Medulla oblongata (tissue), 1 donor: Measurements from ENCODE around the gene NXPH1.
"Not testable (repeated sequence)": the region's sequence is repeated elsewhere in the genome, so short reads cannot be mapped to it uniquely, and the experiment has no call there.

ENCODE experiments used
- DNase-seq: peaks from one replicate; pipeline ENCODE4 v3.0.0-alpha.2; 2015; ENCODE audit errors: extremely low spot score

The NXPH1 gene

DNA sequence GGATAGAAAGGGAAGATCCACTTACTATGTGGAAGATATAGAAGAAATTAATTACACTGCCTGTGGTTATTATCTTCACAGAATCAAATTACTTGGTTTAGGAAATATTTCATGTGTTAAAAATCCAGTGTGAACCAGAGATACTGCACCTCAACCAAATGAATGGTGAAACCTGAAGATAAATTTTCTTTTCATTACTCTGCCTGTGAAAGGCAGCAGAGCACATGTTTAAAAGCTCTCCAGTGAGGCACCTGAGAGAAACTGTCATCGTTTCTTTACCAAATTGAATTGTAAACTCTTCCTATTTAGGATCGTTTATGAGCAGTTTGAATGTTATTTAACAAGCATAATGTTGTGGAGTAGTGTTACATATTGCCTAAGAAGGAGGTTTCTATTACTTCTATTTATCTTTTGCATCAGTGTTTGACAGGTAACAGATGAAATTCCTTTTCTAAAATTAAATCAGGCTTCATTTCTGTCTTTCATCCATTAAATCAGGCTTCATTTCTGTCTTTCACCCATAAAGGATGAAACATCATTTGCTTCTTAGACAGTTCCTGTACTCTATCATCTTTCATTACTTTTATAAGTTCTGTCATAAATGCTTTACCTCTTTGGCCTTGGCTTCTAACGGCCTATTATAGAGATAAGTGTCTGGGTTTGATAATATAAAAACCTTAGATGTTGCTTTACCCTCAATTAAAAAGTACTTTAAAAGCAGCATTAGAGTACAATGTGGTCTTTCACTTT, 266.6 kb downstream of the NXPH1 start:
- no peak for DNase-seq

DNA sequence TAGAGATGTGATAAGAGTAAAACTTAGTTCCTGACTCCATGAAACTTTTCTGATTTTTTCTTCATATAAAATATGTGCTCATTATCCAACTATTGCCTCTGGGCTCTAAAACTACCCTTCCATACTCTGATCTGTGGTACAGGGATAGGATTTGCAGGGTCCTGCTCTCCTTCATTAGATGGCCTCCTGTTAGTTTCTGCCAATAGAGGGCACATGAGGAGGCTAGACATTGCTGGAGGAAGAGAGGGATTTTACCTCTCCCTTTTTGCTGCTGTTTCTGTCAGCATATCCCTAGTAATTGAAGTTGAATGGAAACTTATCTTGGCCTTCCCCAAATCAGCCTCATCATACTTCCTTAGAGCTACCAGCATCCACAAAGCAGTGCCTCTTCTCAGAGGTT, 269.4 kb downstream of the NXPH1 start:
- DNase-seq: no peak

DNA sequence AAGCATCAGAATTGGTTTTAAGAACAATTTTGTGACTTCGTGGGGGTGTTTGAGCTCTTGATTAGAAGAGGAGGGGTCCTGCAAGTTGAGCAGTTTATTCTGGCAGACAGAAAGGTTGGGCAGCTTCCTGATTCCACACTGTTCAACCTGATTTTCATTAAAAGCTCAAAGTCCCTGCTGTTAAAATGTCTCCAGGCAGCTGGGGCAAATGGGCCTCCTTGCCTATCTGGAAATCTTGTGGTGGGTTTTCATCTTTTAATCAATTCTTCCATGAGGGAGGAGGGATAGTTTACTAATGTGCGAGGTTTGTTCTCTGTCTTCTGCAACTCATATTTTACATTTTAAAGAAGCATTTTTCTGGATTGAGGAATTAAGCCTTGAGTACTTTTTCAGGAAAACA, 276.7 kb downstream of the NXPH1 start:
- DNase-seq: no peak

DNA sequence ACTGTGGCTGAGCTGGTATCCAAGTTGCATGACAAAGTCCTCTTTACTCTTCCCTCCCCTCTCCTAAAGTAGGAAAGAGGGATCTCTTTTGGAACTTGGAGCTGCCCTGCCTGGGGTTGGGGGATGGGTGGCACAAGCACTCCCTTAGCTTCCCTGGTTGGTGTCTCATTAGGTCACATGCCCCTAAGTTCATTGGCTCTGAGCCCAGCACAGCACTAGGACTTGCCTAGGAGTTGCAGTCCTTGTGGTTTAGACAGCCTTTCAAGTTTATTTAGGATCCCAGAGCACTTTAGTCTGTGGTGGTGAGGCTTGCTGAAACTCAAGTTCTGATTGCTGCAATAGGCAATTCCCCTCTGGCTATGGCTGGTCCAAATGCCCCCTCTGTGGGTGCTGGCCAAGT, 281.4 kb downstream of the NXPH1 start:
- DNase-seq: no peak

DNA sequence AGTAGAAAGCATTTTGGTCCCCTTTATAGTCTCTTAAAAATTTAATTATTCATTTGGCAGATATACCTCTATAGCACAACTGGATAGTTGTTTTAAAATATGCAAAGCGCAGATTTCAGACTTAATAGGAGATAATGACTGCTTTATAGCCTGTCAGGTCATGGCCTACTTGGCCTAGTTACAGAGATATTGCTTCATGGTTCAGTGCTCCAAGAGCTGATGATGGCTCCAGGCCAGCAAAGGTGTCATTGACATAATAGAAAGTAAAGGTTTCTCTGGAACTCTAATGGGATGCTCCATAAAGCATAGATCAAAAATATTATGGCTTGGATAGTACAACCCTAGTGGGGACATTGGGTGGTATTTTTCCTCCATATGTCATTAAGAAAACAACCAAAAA, 285.7 kb downstream of the NXPH1 start:
- DNase-seq: no peak

DNA sequence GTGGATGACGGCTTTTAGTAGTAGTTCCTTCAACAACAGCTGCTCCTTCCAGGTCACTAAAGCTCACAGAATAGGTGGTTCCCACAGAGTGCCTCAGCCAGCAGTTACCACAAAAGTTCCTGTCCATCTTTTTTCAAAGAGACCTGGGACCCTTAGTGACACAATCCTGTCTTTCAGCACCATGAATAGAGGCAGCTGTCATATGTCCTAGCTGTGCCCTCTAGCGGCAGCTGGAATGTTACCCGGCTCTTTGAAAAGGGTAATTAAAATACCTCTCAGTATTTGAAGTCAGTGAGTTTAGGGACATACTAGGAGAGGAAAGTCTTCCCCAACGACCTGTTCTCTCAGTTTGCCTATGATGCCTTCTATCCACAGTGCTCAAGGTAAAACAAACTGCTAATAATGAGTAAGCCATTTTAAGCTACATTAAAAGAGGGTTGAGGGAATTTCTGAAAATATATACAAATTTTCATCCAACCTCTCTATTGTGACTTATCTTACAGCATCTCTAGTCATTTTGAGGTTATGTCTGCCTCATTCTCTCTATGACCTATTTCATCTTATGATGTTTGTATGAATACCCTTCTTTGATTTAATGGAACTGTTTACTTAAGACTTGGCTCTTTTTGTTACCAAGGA, 290.8 kb downstream of the NXPH1 start:
- peak; percentile 73 for DNase-seq

DNA sequence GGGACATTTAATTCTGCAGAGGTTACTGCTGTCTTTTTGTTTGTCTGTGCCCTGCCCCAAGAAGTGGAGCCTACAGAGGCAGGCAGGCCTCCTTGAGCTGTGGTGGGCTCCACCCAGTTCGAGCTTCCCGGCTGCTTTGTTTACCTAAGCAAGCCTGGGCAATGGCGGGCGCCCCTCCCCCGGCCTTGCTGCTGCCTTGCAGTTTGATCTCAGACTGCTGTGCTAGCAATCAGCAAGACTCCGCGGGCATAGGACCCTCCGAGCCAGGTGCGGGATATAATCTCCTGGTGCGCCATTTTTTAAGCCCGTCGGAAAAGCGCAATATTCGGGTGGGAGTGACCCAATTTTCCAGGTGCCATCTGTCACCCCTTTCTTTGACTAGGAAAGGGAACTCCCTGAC, 298.3 kb downstream of the NXPH1 start:
- not testable (repeated sequence) for DNase-seq

DNA sequence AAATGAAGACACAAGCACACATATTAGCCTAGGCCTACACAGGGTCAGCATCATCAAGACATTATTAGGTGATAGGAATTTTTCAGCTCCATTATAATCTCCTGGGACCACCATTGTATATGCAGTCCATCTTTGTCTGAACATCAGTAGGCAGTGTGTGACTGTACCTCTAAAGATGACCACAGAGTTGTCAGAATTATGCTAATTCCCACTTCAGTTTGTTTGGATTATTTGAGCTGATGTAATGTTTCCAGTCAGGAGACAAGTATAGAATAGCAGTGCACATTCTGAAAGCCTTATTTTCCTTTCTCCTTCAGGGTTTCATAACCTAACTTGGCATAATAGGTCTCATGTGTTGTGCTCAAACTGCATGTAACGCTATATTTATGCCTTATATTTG, 306.4 kb downstream of the NXPH1 start:
- DNase-seq: no peak

DNA sequence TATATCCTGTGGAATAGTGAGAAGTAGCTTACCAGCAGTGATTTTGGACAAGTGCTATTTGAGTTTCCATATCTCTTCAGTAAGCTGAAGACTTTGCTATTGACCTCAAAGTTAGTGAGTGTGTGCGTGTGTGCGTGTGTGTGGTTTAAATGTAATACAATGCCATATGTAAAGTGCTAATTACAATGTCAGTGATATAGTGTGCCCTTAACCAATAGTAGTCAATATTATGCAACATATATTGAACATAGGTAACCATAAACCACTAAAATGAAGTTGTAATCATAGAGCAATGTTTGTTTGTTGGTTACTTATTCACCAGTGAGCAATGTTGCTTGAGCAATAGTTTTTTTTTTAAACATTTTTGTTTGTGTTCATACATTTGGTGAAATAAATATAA, 309.4 kb downstream of the NXPH1 start:
- no peak for DNase-seq

DNA sequence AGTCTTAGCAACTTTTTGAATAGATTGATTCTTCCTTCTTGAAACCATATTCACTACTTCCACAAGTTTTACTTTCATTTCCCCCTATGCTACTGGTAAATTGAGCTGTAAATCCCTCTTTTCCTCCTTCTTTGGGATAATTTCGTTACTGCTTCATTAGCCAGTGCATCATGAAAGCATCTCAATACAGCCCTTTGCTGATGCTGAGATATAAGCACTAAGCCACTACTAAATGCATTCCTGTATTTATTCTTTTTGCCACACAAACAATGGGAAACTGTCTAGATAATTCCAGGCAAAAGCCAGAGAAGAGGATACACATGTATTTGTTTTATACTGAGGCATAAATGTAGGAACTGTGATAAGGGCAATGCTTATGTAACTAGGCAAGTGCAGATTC, 313.9 kb downstream of the NXPH1 start:
- no peak for DNase-seq

DNA sequence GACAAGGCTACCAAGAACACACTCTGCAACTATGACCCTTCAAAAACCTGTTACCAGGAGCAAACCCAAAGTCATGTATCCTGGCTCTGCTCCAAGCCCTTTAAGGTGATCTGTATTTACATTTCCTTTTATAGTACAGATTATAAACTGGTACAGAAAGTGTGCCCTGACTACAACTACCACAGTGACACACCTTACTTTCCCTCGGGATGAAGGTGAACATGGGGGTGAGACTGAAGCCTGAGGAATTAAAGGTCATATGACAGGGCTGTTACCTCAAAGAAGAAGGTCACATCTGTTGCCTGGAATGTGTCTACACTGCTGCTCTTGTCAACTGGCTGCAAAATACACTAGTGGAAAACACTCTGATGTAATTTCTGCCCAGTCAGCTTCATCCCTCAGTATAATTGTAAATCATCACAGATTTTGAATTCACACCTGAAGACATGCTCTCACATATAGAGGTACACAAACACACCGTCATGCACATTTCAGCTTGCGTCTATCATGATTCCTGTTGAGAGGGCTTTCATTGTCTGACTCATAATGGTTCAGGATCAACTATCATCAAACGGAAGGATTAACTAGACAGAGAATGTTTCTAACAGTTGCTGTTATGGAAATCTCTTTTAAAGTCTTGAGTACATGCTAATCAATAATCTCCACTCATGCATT, 318.3 kb downstream of the NXPH1 start:
- no peak for DNase-seq

DNA sequence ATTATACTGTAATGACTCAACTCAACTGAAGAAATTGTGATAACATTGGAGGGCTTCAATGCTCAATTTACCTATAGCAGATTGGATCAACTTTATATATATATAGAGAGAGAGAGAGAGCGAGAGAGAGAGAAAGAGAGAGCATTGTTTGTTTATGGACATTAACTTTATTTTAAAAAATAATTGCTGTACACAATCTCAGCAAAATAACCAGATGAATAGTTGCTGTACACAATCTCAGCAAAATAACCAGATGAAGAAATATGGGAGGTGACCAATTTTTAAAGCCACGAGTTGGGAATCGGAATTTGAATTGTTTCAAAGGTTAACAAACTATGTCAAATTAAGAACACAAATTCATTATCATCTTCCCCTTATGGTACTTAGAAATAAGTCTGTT, 319.9 kb downstream of the NXPH1 start:
- no peak for DNase-seq

DNA sequence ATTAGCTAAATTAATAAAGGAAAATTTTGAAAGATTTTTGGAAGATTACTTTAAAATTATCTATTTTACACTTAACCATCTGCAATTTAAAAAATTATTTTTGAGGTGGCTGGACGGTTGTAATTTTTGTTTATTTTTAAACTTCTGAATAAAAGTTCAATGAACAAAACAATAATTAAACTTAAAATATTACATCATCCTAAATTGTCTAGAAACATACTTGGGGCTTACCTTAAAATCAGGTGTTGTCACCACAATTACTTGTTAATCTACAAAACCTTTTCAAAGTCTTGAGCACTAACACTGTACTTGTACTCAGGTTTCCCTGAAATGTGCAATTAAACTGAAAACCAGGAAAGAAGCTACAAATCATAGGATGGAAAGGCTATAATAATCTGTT, 328.3 kb downstream of the NXPH1 start:
- DNase-seq: no peak

DNA sequence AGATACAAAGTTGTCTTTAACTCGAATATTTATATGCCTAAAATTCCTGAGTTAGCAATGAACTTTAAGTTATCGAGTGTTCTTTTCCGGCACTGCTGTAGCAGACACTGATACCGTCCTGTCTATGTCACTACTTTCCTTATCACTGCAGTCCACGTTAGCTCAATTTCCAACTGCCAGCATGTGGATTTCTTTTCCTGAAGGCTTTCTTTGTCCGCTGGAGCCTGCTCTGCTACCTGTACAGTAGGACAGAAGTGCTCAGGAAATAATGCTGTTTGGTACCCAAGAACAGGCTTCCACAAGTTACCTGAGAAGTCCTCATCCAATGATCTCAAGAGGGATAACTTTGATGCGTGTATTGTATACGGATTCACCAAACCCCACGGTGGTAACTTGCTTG, 329.4 kb downstream of the NXPH1 start:
- no peak for DNase-seq

DNA sequence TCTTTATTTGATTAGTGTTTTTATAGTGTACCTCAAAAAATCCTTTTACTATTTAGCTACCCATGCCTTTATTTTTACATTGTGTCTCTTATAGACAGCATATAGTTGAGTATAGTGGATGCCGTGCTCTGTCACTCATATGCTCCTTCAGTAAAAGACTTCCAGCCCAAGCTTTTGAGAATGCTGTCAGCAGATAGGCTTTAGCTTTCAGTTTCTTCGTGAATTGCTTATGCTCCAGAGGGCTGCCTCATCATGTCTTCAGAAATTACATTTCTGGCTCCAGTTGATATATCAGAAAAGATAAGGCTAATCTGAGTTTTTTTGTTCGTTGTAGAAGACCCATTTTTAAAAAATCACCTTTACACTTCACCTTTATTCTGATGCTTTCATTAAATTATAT, 332.0 kb downstream of the NXPH1 start:
- no peak for DNase-seq

DNA sequence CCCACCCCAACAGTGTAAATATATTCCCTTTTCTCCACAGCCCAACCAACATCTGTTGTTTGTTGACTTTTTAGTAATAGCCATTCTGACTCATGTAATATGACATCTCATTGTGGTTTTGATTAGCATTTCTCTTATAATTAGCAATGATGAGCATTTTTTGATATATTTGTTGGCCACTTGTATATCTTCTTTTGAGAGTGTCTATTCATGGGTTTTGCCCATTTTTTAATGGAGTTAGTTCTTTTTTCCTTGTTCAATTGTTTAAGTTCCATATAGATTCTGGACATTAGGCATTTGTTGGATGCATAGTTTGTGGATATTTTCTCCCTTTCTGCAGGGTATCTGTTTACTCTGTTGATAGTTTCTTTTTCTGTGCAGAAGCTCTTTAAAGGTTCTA, 340.1 kb downstream of the NXPH1 start:
- no peak for DNase-seq

DNA sequence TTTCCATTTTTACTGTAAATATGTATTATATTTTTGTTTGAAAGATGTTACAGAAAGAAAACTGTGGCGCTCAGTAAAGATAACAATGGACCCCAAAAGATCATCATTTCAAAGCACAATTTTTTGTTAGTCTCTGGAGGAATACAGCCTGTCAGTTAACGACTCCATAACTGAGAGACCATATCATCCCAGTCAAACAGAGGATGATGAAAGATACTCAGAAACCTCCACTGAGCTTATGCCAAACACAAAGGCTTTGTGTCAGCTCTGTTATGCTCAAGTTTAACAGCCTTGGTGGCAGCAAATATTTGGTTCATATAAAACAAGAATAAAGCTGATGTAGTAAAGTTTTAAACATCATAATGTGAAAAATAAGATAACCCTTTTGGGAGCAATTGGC, 345.1 kb downstream of the NXPH1 start:
- DNase-seq: no peak

DNA sequence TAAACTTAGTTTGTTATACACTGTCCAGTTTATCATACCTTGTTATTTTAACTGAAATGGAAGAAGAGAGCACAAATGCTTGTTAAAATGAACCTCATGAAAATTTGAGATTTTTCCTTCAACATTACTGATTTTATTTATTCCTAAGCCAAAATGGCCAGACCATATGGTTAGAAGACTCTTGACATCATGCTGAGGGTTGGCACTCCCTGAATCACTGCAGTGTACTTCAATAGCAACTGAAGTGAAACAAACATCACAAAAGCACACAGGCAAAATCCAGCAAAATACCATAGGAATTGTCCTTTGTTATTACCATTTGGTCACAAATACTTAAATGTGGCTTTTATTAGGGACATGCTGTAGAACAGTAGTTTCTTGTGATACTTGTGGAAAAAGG, 347.8 kb downstream of the NXPH1 start:
- no peak for DNase-seq

DNA sequence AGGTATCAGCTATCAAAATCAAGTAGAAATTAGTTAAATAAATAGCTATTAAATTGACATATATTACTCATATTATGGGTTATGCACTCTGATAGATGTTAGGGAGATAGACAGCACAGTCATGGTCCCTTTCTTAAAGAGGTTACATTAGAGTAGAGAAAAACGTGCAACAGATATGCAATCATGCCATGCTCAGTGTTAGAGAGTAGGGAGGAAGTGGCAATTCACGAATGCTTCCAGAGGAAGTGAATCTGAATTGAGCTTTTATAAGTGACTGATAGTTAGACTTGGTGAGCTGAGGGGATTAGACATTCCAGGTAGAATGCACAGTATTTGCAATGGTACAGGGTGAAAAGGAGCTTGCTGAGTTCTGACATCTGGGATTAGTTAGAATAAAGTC, 349.8 kb downstream of the NXPH1 start:
- DNase-seq: no peak

DNA sequence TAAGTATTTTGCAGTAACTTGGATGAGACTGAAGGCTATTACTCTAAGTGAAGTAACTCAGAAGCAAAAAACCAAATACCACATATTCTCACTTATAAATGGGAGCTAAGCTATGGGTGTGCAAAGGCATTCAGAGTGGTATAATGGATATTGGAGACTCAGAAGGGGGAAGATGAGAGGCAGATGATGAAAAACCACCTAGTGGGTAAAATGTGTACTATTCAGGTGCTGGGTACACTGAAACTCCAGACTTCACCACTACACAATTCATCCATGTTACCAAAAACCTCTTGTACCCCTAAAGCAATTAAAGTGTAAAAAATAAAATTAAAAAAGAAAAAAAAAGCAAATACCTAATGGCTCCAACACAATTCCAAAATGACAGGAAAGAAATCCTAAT, 351.7 kb downstream of the NXPH1 start:
- DNase-seq: no peak

DNA sequence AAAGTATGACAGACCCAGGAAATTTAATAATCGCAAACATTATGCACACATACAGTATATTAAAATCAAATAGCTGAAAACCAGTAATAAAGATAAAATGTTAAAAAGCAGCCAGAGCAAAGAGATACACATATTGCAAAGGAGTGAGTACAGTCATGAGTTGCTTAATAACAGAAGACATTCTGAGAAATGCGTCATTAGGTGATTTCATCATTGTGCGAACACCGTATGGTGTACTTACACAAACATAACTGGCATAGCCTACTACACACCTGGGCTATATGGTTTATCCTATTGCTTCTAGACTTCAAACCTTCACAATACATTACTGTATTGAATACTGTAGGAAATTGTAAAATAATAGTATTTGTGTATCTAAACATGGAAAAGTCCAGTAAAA, 367.6 kb downstream of the NXPH1 start:
- no peak for DNase-seq
